Upper lobe of left lung (tissue), 4 donors: ENCODE measurements around the gene NCAM2.

Experiments
- CTCF ChIP-seq, 6 experiments: fragments of 450-650 bp in 4 of 6; fragments of 200-600 bp in 2 of 6; sonication (generic) in 2 of 6; IDR thresholded peaks; one replicate each; pipeline ENCODE4 v1.5.1; 2016 to 2019; ENCODE audit warnings: antibody characterized with exemption in 6 of 6
- POLR2A ChIP-seq, 4 donors: fragments of 450-650 bp; IDR thresholded peaks; one replicate each; pipeline ENCODE4 v1.5.1; 2016 to 2017; ENCODE audit warnings: antibody characterized with exemption in 4 of 4, mild to moderate bottlenecking in 2 of 4

- no peak for TF ChIP-seq POLR2A (IDR thresholded peaks at IDR 0.05)
- TF ChIP-seq CTCF (IDR thresholded peaks at IDR 0.05): no peak
Observed at GRCh38 chr21:21268885-21269284, 270.7 kb downstream of the NCAM2 start.
